GM19023 (cell line): ENCODE data around the gene C2CD3.
"Not testable (repeated sequence)": the region's sequence is repeated elsewhere in the genome, so short reads cannot be mapped to it uniquely, and the experiment has no call there.

Experiments used
- ATAC-seq: cut with Tn5 transposase; IDR thresholded peaks from one replicate; pipeline ENCODE4 v1.9.1; 2021; ENCODE audit warnings: mild to moderate bottlenecking, moderate library complexity; ENCODE audit not compliant: unreplicated experiment

C2CD3 gene

DNA sequence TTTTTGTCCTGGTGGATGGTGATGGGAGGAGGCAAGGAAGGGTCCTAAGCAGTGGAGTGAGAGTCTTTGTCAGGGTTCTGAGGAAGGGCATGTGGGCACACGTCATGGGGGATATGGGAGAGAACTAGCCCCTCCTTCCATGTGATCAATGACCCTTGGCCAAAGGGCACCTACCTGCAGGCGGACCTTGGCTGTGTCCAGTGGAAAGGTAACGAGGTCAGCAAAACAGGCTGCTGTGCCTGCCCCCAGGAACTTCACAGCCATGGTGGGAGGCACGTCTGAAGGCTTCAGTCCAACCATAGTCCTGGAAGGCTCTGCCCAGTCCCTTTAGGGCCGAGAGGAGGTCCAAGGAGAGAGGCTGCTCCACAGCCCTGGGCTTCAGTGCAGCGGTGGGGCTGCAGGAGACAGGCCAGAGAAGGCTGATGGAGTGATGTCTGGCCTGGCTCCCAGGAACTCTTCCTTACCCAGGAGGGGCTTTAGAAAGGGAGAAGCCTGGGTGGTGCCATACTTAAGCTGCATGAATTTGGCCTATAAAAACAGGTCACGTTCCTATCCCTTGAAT, 164.0 kb downstream of the C2CD3 start:
- no peak for ATAC-seq

DNA sequence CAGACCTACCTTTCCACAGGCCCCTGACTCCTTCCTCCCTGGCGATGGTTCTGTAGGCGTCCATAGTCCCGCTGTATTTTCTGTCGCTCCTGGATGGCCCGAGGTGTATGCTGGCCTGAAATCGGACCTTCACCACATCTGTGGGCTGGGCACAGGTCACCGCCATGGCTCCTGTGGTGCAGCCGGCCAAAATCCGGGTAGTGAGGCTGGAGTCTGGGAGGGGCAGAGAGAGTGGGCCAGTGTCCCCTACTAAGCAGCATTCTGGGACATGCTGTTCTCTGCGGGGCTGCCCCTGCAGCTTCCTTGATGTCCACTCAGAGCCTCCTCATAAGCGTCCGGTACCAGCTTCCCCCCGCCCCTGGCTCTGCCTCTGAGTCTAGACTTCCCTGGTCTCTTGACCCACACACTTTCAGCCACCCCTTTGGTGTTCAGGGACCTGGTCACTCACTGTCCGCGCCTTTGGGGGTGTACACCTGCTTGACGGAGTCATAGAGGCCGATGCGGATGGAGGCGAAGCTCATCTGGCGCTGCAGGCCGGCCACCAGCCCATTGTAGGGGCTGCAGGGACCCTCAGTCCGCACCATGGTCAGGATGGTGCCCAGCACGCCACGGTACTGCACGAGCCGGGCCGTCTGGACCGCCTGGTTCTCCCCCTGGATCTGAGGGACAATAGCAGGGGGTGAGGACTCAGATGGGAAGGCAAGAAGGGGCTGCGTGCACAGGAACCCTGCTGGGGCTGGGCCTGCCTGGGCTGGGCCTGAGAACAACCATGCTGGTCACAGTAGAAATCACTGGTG, 164.9 kb downstream of the C2CD3 start:
- ATAC-seq: no peak

DNA sequence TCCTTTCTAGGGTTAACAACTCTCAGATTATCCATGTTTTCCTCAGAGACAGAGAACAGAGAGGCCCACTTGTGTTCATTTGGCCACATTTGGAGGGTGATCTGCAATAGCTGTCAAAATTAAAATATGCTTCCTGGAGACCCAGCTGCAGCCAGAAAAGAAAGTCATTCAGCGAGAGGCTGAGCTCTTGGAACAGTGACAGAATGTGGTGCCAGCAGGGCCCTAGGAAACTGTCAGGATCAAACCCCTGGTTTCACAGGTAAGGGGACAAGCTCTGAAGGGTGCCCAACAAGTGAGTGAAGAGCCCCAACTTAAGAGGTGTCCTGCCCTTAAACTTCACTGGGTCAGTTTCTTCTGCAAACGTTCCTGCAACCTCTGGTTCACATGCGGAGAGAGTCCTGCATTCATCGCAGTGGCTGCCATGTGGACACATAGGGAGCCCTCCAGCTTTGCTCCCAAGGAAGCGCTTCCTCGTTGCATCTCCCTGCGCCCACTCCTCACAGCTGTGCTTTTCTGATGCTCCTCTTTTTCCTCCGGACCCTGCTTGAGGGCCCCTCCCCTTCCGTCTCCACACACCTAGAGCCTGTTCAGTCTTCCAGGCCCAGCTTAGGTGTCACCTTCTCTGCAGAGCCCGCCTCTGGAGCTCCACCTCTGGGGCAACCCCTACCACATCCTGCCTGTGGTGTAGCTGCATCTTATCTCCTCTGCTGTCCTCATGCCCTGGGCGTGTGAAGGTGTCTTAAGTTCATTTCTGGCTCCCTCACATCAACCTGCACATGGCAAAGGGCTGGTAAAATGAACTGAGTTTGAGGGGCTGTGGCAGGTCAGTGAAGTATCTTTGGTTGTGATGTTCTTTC, 165.8 kb downstream of the C2CD3 start:
- ATAC-seq: no peak

DNA sequence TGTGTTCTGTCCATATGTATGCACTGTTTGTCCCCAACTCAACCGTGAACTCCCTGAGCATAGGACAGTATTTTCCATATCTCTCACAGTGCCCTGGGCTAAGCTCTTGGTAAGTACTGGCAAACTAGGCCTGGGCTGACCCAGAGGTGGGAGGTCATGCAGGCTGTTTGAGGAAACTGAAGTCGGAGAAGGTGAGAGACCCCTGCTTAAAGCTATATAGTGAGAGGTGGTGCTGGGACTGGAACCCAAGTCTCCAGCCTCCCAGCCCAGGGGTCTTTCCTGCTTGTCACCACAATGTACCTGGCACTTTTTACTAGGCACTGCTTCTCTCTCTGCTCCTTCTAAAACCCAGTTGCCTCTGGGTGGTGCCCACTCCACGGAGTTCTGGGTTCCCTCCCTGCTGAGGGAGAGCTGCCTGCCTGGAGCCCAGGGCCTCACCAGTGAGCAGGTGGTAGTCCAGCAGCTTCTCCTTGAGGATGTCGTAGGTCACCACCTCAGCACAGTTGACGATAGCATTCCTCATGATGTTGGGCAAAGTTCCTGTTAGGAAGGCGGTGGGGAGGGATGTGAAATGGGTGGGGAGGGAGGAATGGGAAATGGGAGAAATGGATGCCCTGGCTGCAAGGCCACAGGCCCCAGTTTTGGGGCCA, 166.6 kb downstream of the C2CD3 start:
- no peak for ATAC-seq

DNA sequence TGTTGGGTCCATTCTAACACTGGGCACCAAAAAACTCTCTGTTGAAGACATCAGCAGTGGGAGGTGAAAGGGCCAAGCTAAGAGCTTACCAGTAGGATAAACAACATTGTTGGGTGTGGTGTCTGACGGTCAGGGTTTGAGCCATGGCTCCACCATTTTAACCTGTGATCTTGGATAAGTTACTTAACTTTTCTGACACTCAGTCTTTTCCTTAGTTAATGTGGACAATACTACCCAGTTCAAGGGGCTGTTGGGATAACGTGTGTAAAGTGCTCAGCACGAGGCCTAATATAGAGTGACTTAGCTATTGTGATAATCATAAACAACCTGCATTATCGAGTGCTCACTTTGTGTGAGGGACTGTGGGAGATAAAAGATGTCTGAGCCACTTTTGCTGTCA, 168.0 kb downstream of the C2CD3 start:
- no peak for ATAC-seq

DNA sequence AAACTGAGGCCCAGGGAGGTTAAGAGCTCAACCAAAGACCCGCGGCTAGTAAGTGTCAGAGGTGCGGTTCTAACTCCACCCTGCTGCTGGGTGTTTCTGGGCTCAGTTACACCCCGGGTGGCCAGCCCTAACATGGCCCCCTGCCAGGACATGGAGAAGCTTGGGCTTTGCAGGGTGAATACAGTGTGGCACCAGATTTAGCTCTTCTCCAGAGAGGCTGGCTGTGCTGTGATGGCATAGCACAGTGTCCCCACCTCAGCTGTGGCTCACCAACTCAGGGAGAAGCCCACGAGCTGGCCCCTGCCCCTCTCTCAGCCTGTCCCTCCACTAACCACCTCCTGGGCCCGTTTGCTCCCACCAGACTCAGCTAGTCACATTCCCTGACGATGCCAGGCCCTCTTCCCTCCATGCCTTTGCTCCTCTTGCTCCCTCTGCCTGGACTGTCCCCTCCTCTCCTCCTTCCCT, 168.9 kb downstream of the C2CD3 start:
- ATAC-seq: no peak

DNA sequence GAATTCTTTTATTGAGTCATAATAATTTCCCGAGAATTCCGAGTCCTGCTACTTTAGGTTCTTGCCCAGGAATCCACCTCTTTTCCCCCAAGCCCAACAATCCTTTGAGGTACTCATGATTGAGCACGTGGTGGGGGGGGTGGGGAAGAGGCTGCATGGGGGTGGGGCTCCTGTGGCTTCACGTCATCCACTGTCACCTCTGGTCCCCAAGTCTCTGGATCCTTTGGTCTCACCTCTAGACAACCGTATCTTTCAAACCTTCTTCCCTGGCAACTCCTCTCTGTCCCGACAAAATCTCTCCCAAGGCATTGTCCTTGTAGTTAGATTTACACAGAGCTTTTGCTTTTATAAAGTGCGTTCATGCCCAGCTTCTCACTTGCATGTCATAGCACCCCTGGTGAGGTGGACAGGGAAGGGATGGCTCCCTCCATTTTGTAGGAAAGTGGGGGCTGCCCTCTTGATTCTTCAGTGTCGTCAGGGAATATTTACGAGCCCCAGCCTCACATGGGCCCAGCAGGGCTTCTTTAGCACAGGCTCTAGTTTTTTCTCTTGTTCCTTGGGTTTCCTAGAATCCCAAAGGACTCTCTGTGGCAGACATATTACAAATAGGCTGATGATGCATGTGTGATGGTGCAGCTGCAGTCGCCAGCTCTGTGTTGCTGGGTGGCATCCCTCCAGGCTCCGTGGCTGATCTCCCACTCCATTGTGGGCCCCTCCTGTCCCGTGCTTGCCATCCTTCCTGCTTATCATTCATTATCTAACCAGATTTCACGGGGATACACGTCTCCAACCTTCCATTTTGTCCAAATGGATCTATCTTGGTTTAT, 170.3 kb downstream of the C2CD3 start:
- no peak for ATAC-seq

DNA sequence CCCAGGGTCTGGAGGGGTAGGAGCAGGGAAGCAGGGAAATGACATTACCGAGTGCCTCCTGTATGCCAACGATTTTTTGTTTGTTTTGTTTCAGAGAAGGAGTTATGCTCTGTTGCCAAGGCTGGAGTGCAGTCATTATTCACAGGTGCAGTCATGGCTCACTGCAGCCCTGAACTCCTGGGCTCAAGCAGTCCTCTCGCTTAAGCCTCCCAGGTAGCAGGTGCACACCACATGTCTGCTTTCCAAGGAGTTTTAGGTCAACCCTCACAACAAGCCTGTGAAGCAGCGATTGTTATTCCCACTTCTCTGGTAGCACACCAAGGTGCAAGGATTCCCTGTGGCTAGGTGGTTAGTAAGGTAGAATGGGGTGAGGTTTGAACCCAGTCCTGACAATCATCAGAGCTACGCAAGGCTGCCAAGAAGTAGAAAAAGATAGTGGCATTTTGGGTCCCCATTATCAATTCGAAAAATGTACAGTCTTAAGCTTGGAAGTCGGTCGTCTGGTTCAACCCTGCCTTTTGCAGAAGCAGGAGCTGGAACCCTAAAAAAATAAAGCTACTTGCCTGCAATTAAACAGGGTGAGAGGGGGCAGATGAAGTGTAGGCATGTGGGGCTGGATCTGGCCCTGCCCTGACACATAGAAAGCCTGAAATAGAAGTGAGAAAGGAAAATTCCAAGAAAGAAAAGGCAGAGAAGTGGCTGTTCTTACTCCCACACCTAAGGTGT, 171.1 kb downstream of the C2CD3 start:
- ATAC-seq: no peak

DNA sequence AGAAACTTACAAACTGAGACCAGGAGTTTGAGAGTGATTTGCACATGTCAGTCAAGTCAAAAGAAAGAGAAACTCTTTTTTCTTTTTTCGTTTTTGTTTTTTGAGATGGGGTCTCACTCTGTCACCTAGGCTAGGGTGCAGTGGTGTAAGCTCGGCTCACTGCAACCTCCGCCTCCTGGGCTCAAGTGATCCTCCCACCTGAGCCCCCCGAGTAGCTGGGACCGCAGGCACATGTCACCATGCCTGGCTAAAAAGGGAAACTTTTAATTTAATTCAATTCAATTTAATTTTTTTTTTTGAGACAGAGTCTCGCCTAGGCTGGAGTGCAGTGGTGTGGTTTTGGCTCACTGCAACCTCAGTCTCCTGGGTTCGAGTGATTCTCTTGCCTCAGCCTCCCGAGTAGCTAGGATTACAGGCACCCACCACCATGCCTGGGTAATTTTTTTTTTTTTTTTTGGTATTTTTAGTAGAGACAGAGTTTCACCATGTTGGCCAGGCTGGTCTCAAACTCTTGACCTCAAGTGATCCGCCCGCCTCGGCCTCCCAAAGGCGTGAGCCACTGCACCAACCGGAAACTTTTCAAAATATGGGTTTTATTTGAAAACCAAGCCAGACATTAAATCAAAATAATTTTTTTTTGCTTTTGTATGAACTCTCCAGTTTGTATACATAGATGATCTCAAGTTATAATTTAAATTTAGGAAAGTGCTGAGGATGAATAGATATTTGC, 171.8 kb downstream of the C2CD3 start:
- no peak for ATAC-seq

DNA sequence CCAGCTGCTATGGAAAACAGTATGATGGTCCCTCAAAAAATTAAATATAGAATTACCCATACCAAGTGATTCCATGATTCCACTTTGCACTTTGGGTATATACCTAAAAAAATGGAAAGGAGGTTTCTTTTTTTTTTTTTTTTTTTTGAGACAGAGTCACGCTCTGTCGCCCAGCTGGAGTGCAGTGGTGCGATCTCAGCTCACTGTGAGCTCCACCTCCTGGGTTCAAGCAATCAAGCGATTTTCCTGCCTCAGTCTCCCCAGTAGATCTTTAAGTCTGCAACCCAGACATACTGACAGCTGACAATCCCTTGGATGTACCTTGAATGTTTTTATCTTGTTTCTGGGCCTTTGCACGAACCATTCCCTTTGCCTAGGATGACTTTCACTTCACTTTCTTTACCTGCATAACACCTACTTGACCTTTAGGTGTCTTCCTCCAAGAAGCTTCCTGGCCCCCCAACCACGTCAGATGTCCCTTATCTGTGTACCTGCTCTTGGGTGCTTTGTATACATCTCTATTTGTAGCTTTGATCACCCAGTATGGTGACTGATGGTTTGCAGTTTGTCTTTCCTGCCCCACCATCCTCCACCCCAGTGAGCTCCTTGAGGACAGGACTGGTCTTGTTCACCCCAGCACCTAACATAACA, 173.6 kb downstream of the C2CD3 start:
- no peak for ATAC-seq

DNA sequence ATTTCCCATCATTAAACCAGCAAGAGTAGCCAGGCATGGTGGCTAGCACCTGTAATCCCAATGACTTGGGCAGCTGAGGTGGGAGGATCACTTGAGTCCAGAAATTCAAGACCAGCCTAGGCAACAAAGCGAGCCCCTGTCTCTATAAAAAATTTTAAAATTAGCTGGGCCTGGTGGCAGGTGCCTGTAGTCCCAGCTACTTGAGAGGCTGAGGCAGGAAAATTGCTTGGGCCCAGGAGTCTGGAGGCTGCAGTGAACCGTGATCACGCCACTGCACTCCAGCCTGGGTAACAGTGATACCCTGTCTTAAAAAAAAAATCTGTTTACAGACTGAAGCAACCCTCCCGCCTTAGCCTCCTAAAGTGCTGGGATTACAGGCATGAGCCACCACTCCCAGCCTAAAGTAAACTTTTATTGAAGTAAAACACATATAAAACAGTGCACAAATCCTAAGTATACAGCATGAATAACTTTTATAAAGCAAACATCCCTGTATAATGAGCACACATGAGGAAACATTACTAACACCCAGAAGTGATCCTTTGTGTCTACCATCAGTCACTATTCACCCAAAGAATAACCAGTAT, 174.5 kb downstream of the C2CD3 start:
- ATAC-seq: no peak

DNA sequence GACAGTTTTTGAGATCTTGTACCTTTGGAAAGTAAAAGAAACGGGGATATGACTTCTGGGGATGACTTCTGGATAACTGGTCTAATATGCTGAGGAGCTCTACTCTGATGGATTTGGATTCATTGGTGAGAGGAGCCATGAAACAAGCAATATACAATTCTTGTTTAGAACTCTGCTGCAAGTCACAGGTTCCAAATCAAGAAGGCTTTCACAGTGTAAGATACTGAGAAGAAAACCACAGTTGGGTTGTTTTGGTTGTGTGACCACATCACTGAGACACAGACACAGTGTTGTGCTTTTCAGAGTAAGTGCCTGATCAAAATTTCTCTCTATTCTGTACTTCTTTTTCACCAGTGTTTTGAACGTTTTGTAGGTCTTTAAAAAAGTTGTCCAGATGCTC, 175.1 kb downstream of the C2CD3 start:
- ATAC-seq: no peak

DNA sequence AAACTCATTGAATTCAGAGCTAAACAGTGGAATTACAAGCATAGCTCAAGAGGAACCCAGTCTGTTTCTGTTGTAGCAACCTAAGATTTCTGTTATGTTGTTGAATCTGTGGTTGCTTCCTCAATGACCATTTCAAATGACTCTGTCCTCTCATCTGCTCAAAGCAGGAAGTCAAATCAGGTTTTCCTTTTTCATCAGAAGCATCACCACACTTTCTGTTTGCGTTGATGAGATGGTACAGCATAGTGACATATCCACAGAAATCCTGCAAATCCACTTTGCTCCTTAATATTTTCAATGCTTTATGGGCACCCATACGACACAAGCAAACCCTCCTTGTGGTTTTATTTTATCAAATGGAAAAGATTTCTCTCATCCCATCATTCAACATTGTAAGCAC, 175.6 kb downstream of the C2CD3 start:
- no peak for ATAC-seq

DNA sequence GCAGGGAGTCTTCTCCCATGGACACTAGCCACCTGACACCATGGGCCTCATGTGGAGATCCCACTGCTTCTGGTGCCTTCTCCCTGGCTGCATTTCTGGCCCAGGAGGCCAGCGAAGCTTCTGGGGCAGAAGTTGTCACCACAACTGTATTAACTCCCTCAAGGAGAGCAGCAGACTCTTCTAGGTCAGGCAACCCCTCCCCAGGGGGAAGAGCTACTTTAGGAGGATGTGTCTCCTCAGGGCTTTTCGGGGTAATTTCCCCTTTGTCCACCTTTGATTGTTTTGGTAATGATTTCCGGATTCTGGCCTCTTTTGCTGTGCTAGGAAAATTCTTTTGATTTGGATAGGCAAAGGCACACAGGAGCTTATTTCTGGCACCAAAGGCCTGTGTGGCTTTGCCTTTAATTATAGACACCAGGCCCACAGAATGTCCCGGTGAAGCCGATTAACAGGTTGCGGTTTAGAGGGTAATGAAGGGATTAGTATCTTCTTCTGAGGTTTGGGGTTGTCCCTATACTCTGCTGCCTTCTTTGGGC, 179.3 kb downstream of the C2CD3 start:
- ATAC-seq: peak; percentile 46

DNA sequence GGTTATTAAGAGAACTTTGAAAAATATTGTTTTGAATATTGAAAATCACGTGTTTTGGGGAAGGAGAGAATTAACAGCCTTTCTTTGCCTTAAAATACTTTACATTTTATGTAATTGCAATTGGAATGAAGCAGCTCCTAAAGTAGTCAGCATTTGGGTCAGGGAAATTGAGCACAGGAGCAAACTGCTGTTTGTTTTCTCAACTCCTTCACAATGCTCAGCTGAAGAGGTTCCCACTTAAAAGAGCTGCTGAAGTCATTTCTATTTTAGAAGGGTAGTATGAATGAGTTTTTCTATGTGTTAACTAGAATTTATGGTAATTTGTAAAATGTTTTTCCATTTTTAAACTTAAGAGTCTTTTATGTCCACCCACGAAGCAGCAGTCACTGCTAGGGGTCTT, 180.1 kb downstream of the C2CD3 start:
- no peak for ATAC-seq

DNA sequence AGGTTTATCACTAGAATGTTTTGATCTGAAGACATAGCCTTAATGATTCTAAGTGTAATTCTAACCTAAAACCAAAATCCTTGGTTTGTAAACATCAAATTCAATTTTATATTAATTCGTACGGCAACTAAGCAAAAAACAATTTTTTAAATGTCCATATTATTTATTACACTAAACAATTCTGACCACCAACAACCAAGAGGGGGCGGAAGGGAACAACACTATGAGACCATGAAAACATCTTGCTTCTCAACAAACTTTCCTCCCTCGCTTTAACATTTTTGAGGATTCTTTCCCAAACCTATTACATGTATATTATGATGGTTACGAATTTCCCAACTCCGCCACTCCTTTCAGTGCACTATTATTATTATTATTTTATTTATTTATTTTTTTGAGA, 181.6 kb downstream of the C2CD3 start:
- ATAC-seq: no peak

DNA sequence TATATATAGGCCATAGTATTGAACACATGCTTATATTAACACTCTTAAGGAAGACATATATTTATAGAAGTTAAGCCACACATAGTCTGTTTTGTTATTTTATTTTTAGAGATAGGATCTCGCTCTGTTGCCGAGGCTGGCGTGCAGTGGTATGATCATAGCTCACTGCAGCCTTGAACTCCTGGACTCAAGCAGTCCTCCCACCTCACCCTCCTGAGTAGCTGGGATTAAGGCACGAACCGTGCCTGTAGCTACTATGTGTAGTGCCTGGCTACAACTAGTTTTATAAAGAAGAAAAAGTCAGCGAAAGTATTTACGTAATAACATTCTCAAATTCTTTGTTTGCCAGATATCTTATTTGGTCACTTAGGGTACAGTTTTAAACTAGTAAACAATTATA, 182.6 kb downstream of the C2CD3 start:
- no peak for ATAC-seq

DNA sequence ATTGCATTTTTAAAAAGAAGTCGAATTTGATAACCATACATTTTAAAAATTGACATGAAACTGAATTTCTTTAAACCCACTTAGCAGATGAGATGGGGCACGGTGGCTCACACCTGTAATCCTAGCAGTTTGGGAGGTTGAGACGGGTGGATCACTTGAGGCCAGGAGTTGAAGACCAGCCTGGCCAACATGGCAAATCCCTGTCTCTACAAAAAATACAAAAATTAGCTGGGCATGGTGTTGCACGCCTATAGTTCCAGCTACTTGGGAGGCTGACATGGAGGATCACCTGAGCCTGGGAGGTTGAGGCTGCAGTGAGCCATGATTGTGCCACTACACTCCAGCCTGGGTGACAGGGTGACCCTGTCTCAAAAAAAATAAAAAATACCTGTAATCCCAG, 185.1 kb downstream of the C2CD3 start:
- not testable (repeated sequence) for ATAC-seq
